ENCODE measurements around the gene IL13.

Gene IL13

GRCh38 chr5:132675936-132676689 is 18.1 kb downstream of the IL13 start:
- in situ Hi-C loops (cut with MboI; ENCODE audit: low pct_unique_long_range_greater_than_20kb, low sequenced_read_pairs, unreplicated experiment), result no loop called here
- no peak for TF ChIP-seq CTCF (IDR thresholded peaks at IDR 0.05; ENCODE audit: extremely low read depth, insufficient read depth, missing control alignments)
- no peak for DNase-seq (ENCODE audit: low spot score)

DNA sequence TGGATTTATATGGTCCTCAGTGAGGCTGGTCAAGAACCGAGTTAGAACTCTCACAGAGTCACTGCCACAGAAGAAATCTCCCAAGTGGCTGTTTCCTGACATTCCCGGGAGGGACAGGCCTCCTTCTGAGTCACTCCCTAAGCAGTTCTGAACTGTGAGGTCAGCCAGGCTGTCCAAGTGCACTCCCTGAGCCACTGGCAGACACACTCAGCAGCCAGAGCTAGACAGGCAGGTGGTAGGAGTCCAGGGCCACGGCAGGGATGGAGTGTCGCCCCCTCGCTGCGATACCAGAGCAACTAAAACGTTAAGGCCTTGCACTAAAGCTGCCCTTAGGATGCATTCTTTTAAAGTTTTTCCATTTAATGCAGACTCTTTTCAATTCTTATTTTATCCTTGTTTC is 19.2 kb downstream of the IL13 start:
- DNase-seq (ENCODE audit: low spot score), result no peak
- TF ChIP-seq CTCF (IDR thresholded peaks at IDR 0.05; ENCODE audit: extremely low read depth, insufficient read depth, missing control alignments), result no peak
- in situ Hi-C loops (cut with MboI; ENCODE audit: low pct_unique_long_range_greater_than_20kb, low sequenced_read_pairs, unreplicated experiment), result no loop called here

DNA sequence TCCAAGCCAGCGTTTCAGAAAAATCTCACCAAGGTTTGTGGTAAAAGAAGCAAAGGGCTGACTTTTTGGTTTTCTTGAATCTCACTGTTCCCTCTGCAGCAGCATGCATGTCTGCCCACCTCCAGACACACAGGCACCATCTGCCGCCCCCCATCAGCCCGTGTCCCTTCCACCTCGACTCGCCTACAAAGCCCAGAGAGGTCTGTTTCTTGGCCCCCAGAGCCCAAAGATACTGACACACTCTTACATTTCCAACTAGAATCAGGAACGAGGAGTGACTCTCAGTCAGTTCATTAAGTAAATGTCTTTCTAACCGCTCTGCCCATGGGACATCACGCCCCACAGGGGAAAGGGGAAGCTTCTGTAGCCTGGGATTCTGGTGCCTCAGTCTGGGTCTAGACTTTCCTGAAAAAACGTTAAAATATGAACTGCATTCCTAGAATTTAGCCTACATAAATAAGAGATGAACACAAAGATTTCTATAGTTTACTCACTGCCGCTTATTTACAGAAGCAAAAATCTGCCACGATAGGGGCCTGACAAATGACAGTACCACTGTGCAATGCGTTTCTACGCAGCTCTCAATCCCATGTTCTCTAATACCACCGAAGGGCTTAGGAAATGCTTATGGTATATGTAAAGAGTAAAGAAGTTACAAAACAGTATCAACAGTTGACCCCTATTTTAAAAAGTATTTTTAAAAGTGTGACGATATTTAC is 19.9 kb downstream of the IL13 start:
- no peak for DNase-seq (ENCODE audit: low spot score)
- TF ChIP-seq CTCF (IDR thresholded peaks at IDR 0.05; ENCODE audit: extremely low read depth, insufficient read depth, missing control alignments), result no peak
- in situ Hi-C loops (cut with MboI; ENCODE audit: low pct_unique_long_range_greater_than_20kb, low sequenced_read_pairs, unreplicated experiment), result no loop called here

DNA sequence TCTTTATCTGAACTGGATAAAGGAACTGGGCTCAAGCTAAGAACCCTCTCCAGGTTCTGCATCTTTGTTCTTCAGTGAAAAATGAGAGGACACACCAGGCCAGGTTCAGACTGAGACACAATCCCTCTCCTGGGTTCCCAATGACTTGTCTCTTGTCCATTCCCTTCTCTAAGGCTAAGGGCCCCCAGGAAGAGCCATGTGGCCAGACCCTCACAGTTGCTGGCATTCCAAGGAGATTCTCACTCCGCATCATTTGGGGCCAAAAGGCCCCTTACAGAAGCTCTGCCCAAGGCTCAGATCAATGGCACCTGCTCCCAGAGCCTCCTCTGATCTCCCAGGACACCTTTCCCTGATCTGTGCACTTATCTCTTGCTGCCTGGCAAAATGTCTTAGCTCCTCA is 20.8 kb downstream of the IL13 start:
- in situ Hi-C loops (cut with MboI; ENCODE audit: low pct_unique_long_range_greater_than_20kb, low sequenced_read_pairs, unreplicated experiment), result no loop called here
- no peak for TF ChIP-seq CTCF (IDR thresholded peaks at IDR 0.05; ENCODE audit: extremely low read depth, insufficient read depth, missing control alignments)
- DNase-seq (ENCODE audit: low spot score), result no peak

- no peak for TF ChIP-seq CTCF (IDR thresholded peaks at IDR 0.05; ENCODE audit: extremely low read depth, insufficient read depth, missing control alignments)
- in situ Hi-C loops (cut with MboI; ENCODE audit: low pct_unique_long_range_greater_than_20kb, low sequenced_read_pairs, unreplicated experiment), result no loop called here
- DNase-seq (ENCODE audit: low spot score), result no peak
Observed at GRCh38 chr5:132679166-132679565, 21.2 kb downstream of the IL13 start.

GRCh38 chr5:132679717-132680380 is 21.9 kb downstream of the IL13 start:
- DNase-seq (ENCODE audit: low spot score), result no peak
- in situ Hi-C loops (cut with MboI; ENCODE audit: low pct_unique_long_range_greater_than_20kb, low sequenced_read_pairs, unreplicated experiment), result no loop called here
- TF ChIP-seq CTCF (IDR thresholded peaks at IDR 0.05; ENCODE audit: extremely low read depth, insufficient read depth, missing control alignments), result no peak
